ENCODE measurements around the gene ABHD12B. TPM values are rescaled to one million over a fixed set of nuclear protein-coding genes. Genes with fewer than 3 reads are reported as not detected.

The ABHD12B gene
- total and polyA plus RNA-seq, 2 of the 13 experiments (the other 11 are each of a cell fraction or from before 2014, with no cell fraction given) = not detected

DNA sequence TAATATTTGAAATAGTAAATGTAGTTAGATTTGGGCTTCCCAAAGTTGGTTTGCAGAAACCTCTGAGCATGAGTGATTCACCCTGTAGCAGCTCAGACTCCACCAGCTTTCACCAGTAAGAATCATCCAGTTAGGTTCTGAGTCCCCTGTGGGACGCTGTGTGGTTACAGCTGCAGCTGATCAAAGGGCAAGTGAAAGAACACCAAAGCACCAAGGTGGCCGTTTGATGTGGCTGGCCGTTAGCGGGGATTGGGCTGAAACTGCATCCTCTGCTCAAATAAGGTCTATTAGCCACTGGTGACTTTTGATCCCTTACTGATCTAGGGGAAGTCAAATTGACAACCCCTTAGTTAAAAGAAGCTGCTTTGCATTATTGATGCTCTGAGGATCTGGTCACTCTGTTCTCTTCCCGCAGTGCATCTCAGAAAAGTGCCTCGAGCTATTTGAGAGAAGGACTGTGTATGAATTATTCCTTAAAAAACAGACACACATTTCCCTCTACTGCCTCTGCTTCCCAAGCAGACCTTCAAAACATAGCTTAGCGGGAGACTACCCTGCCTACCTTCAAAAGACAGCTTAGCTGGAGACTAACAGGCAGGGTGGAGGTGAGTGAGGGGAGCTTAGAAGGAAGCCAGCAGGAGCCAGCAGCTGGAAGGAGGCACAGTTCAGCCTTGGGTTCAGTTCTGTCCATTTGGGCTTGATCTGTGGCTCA, 3.7 kb downstream of the ABHD12B start (continued):
- TF ChIP-seq, protein P1, sequence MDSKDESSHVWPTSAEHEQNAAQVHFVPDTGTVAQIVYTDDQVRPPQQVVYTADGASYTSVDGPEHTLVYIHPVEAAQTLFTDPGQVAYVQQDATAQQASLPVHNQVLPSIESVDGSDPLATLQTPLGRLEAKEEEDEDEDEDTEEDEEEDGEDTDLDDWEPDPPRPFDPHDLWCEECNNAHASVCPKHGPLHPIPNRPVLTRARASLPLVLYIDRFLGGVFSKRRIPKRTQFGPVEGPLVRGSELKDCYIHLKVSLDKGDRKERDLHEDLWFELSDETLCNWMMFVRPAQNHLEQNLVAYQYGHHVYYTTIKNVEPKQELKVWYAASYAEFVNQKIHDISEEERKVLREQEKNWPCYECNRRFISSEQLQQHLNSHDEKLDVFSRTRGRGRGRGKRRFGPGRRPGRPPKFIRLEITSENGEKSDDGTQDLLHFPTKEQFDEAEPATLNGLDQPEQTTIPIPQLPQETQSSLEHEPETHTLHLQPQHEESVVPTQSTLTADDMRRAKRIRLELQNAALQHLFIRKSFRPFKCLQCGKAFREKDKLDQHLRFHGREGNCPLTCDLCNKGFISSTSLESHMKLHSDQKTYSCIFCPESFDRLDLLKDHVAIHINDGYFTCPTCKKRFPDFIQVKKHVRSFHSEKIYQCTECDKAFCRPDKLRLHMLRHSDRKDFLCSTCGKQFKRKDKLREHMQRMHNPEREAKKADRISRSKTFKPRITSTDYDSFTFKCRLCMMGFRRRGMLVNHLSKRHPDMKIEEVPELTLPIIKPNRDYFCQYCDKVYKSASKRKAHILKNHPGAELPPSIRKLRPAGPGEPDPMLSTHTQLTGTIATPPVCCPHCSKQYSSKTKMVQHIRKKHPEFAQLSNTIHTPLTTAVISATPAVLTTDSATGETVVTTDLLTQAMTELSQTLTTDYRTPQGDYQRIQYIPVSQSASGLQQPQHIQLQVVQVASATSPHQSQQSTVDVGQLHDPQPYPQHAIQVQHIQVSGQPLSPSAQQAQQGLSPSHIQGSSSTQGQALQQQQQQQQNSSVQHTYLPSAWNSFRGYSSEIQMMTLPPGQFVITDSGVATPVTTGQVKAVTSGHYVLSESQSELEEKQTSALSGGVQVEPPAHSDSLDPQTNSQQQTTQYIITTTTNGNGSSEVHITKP (CRISPR knock-in tag; IDR thresholded peaks at IDR 0.05; ENCODE audit: low read depth) = no peak
- TF ChIP-seq ZNF383 (CRISPR knock-in tag; IDR thresholded peaks at IDR 0.05; ENCODE audit: borderline replicate concordance) (no peak), ZNF441 (CRISPR knock-in tag; IDR thresholded peaks at IDR 0.05; ENCODE audit: borderline replicate concordance) (no peak), HOXA5 (CRISPR knock-in tag; IDR thresholded peaks at IDR 0.05) (no peak; the same call in 1 of the 2 replicates), HMGXB3 (CRISPR knock-in tag; IDR thresholded peaks at IDR 0.05; ENCODE audit: borderline replicate concordance) (no peak), HDAC2 (CRISPR knock-in tag; IDR thresholded peaks at IDR 0.05) (peak; percentile 74), HOXA9 (CRISPR knock-in tag; IDR thresholded peaks at IDR 0.05; ENCODE audit: borderline replicate concordance) (no peak), KLF16 (CRISPR knock-in tag; IDR thresholded peaks at IDR 0.05) (no peak), AHDC1 (CRISPR knock-in tag; IDR thresholded peaks at IDR 0.05; ENCODE audit: borderline replicate concordance) (0 out of 2 replicates have a peak, but pooled peaks have one; percentile 9), BRD4 (CRISPR knock-in tag; IDR thresholded peaks at IDR 0.05) (no peak), CBFB (CRISPR knock-in tag; IDR thresholded peaks at IDR 0.05) (peak; percentile 98), ZNF317 (CRISPR knock-in tag; IDR thresholded peaks at IDR 0.05) (no peak), ZNF101 (CRISPR knock-in tag; IDR thresholded peaks at IDR 0.05; ENCODE audit: borderline replicate concordance, low read depth) (no peak), TBX3 (IDR thresholded peaks at IDR 0.05; ENCODE audit: borderline replicate concordance) (peak; percentile 81; the same call in 1 of the 2 replicates), POLR2A (IDR thresholded peaks at IDR 0.05; ENCODE audit: insufficient read depth in 1 of 2, low read depth in 2 of 2, low read length in 2 of 2) (no peak), TP53 (CRISPR knock-in tag; conservative IDR thresholded peaks at IDR 0.05) (no peak)
